Neural progenitor cell (in vitro differentiated cells): ENCODE measurements around the gene TLR4.

Experiments used
- EZH2 ChIP-seq: fragments of 200-600 bp; sonication (generic); IDR thresholded peaks from 2 replicates; pipeline ENCODE4 v1.6.1; 2017; ENCODE audit warnings: antibody characterized with exemption, mild to moderate bottlenecking, moderate library complexity
- EZH2phosphoT487 ChIP-seq: fragments of 200-600 bp; sonication (generic); IDR thresholded peaks from 2 replicates; pipeline ENCODE4 v1.6.1; 2017; ENCODE audit warnings: antibody characterized with exemption
- TF ChIP-seq, protein P1 (sequence below): fragments of 200-600 bp; sonication (generic); IDR thresholded peaks from 2 replicates; pipeline ENCODE4 v1.5.1; 2017; ENCODE audit warnings: antibody characterized with exemption, mild to moderate bottlenecking

DNA sequence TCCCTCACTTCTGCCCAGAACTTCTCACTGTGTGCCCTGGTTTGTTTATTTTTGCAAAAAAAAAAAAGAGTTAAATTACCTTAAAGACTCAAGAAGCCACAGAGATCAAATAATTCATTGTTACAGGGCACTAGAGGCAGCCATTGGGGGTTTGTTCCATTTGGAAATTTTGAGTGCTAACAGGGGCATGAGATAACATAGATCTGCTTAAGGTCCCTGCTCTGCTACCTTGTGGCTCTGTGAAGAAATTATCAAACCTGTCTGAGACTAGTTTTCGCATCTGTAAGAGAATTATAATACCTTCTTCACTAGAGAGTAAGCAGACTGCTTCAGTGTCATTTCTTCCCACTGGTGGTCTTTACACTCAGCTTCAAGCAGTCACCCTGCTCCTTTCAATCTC lies 394 bp downstream of the TLR4 start:
- no peak for TF ChIP-seq EZH2phosphoT487
- no peak for TF ChIP-seq EZH2
- TF ChIP-seq, protein P1, sequence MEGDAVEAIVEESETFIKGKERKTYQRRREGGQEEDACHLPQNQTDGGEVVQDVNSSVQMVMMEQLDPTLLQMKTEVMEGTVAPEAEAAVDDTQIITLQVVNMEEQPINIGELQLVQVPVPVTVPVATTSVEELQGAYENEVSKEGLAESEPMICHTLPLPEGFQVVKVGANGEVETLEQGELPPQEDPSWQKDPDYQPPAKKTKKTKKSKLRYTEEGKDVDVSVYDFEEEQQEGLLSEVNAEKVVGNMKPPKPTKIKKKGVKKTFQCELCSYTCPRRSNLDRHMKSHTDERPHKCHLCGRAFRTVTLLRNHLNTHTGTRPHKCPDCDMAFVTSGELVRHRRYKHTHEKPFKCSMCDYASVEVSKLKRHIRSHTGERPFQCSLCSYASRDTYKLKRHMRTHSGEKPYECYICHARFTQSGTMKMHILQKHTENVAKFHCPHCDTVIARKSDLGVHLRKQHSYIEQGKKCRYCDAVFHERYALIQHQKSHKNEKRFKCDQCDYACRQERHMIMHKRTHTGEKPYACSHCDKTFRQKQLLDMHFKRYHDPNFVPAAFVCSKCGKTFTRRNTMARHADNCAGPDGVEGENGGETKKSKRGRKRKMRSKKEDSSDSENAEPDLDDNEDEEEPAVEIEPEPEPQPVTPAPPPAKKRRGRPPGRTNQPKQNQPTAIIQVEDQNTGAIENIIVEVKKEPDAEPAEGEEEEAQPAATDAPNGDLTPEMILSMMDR: no peak
